ENCODE results near the gene FAM240A.

DNA sequence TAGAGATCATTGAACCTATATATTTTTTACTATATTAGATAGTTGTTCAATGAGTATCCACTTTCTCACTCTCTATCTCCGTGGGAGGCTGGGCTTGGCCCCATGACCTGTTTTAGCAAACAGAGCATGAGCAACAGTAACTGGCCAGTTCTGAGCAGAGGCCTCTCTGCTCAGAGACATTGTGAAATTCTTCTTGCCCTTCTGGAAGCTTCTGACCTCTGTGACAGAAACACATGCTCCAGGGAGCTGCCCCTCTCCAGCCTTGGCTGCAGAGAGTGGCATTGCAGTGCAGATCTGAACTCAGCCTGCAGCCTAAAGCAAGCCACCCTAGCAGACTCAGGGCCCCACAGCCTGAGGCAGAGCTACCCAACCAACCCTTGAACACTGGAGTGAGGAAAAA, 20.5 kb downstream of the FAM240A start:
- TF ChIP-seq, protein P1, sequence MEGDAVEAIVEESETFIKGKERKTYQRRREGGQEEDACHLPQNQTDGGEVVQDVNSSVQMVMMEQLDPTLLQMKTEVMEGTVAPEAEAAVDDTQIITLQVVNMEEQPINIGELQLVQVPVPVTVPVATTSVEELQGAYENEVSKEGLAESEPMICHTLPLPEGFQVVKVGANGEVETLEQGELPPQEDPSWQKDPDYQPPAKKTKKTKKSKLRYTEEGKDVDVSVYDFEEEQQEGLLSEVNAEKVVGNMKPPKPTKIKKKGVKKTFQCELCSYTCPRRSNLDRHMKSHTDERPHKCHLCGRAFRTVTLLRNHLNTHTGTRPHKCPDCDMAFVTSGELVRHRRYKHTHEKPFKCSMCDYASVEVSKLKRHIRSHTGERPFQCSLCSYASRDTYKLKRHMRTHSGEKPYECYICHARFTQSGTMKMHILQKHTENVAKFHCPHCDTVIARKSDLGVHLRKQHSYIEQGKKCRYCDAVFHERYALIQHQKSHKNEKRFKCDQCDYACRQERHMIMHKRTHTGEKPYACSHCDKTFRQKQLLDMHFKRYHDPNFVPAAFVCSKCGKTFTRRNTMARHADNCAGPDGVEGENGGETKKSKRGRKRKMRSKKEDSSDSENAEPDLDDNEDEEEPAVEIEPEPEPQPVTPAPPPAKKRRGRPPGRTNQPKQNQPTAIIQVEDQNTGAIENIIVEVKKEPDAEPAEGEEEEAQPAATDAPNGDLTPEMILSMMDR (conservative IDR thresholded peaks at IDR 0.05) = no peak
- TF ChIP-seq ZFX (IDR thresholded peaks at IDR 0.05) = no peak
